ENCODE results near the gene KRTAP10-11. TPM values are rescaled to one million over a fixed set of nuclear protein-coding genes. Genes with fewer than 3 reads are reported as not detected.
"Not testable (repeated sequence)": the region's sequence is repeated elsewhere in the genome, so short reads cannot be mapped to it uniquely, and the experiment has no call there.

KRTAP10-11 gene
- total RNA-seq, 1 donor from 2014 or later = not detected

- no peak for DNase-seq
Measured at GRCh38 chr21:44615466-44615865, 30.7 kb upstream of the KRTAP10-11 start.

GRCh38 chr21:44615911-44616590 is 30.2 kb upstream of the KRTAP10-11 start:
- DNase-seq = no peak

- DNase-seq = no peak
Measured at GRCh38 chr21:44616591-44616926, 29.7 kb upstream of the KRTAP10-11 start.

GRCh38 chr21:44617071-44617501 is 29.1 kb upstream of the KRTAP10-11 start:
- DNase-seq = no peak

GRCh38 chr21:44618504-44618903 is 27.7 kb upstream of the KRTAP10-11 start:
- DNase-seq = no peak

- no peak for DNase-seq
Measured at GRCh38 chr21:44618909-44619308, 27.3 kb upstream of the KRTAP10-11 start.

GRCh38 chr21:44619886-44620285 is 26.3 kb upstream of the KRTAP10-11 start:
- no peak for DNase-seq

GRCh38 chr21:44623575-44623974 is 22.6 kb upstream of the KRTAP10-11 start:
- DNase-seq = no peak

GRCh38 chr21:44625756-44626155 is 20.5 kb upstream of the KRTAP10-11 start:
- no peak for DNase-seq

GRCh38 chr21:44626262-44626661 is 20.0 kb upstream of the KRTAP10-11 start:
- no peak for DNase-seq

GRCh38 chr21:44626673-44627143 is 19.5 kb upstream of the KRTAP10-11 start, which contains the start of gene KRTAP10-9:
KRTAP10-9 (plus strand) TSS chr21:44627093; CDS start chr21:44627172, 79 bp downstream.
- DNase-seq = no peak

- DNase-seq = not testable (repeated sequence)
Measured at GRCh38 chr21:44627181-44627822, 18.9 kb upstream of the KRTAP10-11 start.

- DNase-seq = not testable (repeated sequence)
Measured at GRCh38 chr21:44627831-44628233, 18.4 kb upstream of the KRTAP10-11 start.

- DNase-seq = no peak
Measured at GRCh38 chr21:44628707-44629391, 17.4 kb upstream of the KRTAP10-11 start.

- no peak for DNase-seq
Measured at GRCh38 chr21:44630440-44630839, 15.8 kb upstream of the KRTAP10-11 start.

GRCh38 chr21:44632067-44632466 is 14.1 kb upstream of the KRTAP10-11 start:
- DNase-seq = no peak

- DNase-seq = no peak
Measured at GRCh38 chr21:44636209-44637017, 9.8 kb upstream of the KRTAP10-11 start.

GRCh38 chr21:44637018-44637850 is 9.0 kb upstream of the KRTAP10-11 start, which contains the start of gene KRTAP10-10:
KRTAP10-10 (plus strand) TSS chr21:44637356; CDS start chr21:44637418, 62 bp downstream.
- DNase-seq = no peak

GRCh38 chr21:44637851-44638348 is 8.3 kb upstream of the KRTAP10-11 start:
- DNase-seq = not testable (repeated sequence)

GRCh38 chr21:44638506-44639330 is 7.5 kb upstream of the KRTAP10-11 start:
- DNase-seq = not testable (repeated sequence)

All from tongue (tissue), 2 donors.